Esophagus squamous epithelium (tissue), 4 donors: ENCODE results near the gene TAAR9.

Experiments
- CTCF ChIP-seq, 6 experiments: fragments of 450-650 bp in 4 of 6; fragments of 200-600 bp in 2 of 6; sonication (generic) in 2 of 6; IDR thresholded peaks; one replicate each; pipeline ENCODE4 v1.5.1; 2016 to 2019; ENCODE audit warnings: antibody characterized with exemption in 6 of 6, mild to moderate bottlenecking in 4 of 6, moderate library complexity in 4 of 6
- POLR2A ChIP-seq, 4 donors: fragments of 450-650 bp; IDR thresholded peaks; one replicate each; pipeline ENCODE4 v1.6.1; 2017; ENCODE audit warnings: antibody characterized with exemption in 4 of 4, mild to moderate bottlenecking in 4 of 4, moderate library complexity in 3 of 4

GRCh38 chr6:132511210-132511830 lies 26.8 kb upstream of the TAAR9 start:
- TF ChIP-seq CTCF (IDR thresholded peaks at IDR 0.05) (no peak), POLR2A (IDR thresholded peaks at IDR 0.05) (no peak)
